Pons (tissue), 1 donor: ENCODE results near the gene MAS1L.

ENCODE experiments used
- DNase-seq: peaks from one replicate; pipeline ENCODE4 v3.0.0-alpha.2; 2016; ENCODE audit warnings: low spot score

MAS1L gene

GRCh38 chr6:29510202-29510601 is 22.4 kb upstream of the MAS1L start:
- no peak for DNase-seq

GRCh38 chr6:29509711-29510110 is 22.0 kb upstream of the MAS1L start:
- no peak for DNase-seq

GRCh38 chr6:29509239-29509638 is 21.5 kb upstream of the MAS1L start:
- no peak for DNase-seq

- DNase-seq: no peak
These were observed 19.6 kb upstream of the MAS1L start for GRCh38 chr6:29507319-29507718.

GRCh38 chr6:29506446-29507067 is 18.8 kb upstream of the MAS1L start:
- DNase-seq: no peak

GRCh38 chr6:29505808-29506207 is 18.1 kb upstream of the MAS1L start:
- no peak for DNase-seq

GRCh38 chr6:29504961-29505360 is 17.2 kb upstream of the MAS1L start:
- no peak for DNase-seq

GRCh38 chr6:29502597-29502996 is 14.8 kb upstream of the MAS1L start:
- DNase-seq: no peak

GRCh38 chr6:29502181-29502580 is 14.4 kb upstream of the MAS1L start:
- DNase-seq: no peak

GRCh38 chr6:29501106-29501505 is 13.3 kb upstream of the MAS1L start:
- no peak for DNase-seq

- no peak for DNase-seq
These were observed 12.8 kb upstream of the MAS1L start for GRCh38 chr6:29500594-29500993.

GRCh38 chr6:29499704-29500103 is 11.9 kb upstream of the MAS1L start:
- DNase-seq: no peak

- no peak for DNase-seq
These were observed 9.2 kb upstream of the MAS1L start for GRCh38 chr6:29496961-29497360.

GRCh38 chr6:29495571-29495970 is 7.8 kb upstream of the MAS1L start:
- no peak for DNase-seq

- DNase-seq: no peak
These were observed 6.4 kb upstream of the MAS1L start for GRCh38 chr6:29494131-29494530.

GRCh38 chr6:29493261-29493660 is 5.5 kb upstream of the MAS1L start:
- DNase-seq: no peak

- DNase-seq: no peak
These were observed 3.8 kb upstream of the MAS1L start for GRCh38 chr6:29491574-29491973.

- no peak for DNase-seq
These were observed 2.8 kb upstream of the MAS1L start for GRCh38 chr6:29490552-29490951.

GRCh38 chr6:29490055-29490454 is 2.3 kb upstream of the MAS1L start:
- no peak for DNase-seq

- DNase-seq: no peak
These were observed 1.5 kb upstream of the MAS1L start for GRCh38 chr6:29489286-29489685.

GRCh38 chr6:29488874-29489273 is 1.1 kb upstream of the MAS1L start:
- no peak for DNase-seq

GRCh38 chr6:29487131-29487530 is 625 bp downstream of the MAS1L start:
- no peak for DNase-seq

- DNase-seq: no peak
These were observed 1.2 kb downstream of the MAS1L start for GRCh38 chr6:29486577-29486976.

GRCh38 chr6:29483735-29484134 is 4.0 kb downstream of the MAS1L start:
- DNase-seq: no peak

GRCh38 chr6:29483186-29483585 is 4.6 kb downstream of the MAS1L start:
- no peak for DNase-seq
